ENCODE measurements around the gene S100A7A. TPM values are rescaled to one million over a fixed set of nuclear protein-coding genes. Genes with fewer than 3 reads are reported as not detected.

The S100A7A gene
- total and polyA plus RNA-seq, 2 of the 8 experiments (the other 6 are each of a cell fraction or from before 2014, with no cell fraction given), result not detected

DNA sequence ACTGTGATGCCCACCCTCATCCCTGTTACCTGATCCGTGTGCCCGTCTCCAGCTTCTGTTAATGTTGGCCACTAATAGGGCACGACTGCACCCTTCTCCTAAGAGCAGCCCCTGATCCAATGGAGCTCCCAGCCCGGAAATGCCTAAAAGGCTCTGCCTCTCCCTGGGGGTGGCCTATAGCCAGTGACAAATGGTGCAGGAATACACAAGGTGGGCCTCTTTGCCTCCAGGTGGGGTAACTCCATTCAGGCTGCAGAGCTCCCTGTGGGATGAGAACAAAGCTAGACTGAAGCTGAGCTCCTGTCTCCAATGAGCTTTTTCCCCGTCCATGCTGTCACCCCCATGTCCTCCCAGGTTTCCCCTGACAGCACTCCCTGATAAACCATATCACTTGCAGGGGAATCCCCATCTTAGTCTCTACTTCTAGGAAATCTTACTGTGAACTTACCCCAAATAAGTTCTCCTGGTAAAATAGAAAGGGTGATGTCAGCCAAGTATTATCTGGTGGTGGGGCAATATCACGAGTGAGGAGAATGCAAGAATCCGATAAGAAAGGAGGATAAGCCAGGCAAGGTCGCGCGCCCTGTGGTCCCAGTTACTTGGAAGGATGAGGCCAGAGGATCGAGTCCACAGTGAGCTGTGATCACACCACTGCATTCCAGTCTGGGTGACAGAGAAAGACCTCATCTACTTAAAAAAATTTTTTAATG lies 18.6 kb downstream of the S100A7A start:
- Histone ChIP-seq H3K14ac (ENCODE audit: insufficient read length) (no peak overlapping the region), H2BK12ac (ENCODE audit: low read depth, low read length) (no peak overlapping the region), H3K18ac (ENCODE audit: extremely low read depth, low read length) (no peak overlapping the region), H2BK15ac (ENCODE audit: low read length) (no peak overlapping the region), H3K56ac (replicated peaks; ENCODE audit: insufficient read length, low read depth, low read length) (no peak overlapping the region), H3K27me3 (replicated peaks in 1 of 4; ENCODE audit: control insufficient read depth in 3 of 4, extremely low read depth in 1 of 4, insufficient read depth in 3 of 4, low read length in 3 of 4) (no peaks in the 10 kb centered on the region), H3K23ac (ENCODE audit: insufficient read length) (no peak overlapping the region), H3K36me3 (ENCODE audit: control insufficient read depth in 2 of 4, insufficient read depth in 4 of 4, low read length in 3 of 4) (no peaks in the 10 kb centered on the region), H4K5ac (ENCODE audit: insufficient read length, low read depth, low read length) (no peak overlapping the region), H3K79me1 (ENCODE audit: low read depth, low read length) (no peaks in the 10 kb centered on the region), H4K8ac (ENCODE audit: extremely low read depth, insufficient read depth, low read length) (no peak overlapping the region), H3K79me2 (ENCODE audit: control insufficient read depth in 1 of 2, insufficient read depth in 2 of 2, low read length in 2 of 2) (no peaks in the 10 kb centered on the region), H3K23me2 (ENCODE audit: low read depth, low read length) (no peaks in the 10 kb centered on the region; the same call in 1 of the 2 replicates), H3K4me2 (ENCODE audit: insufficient read depth in 1 of 2, low read depth in 2 of 2, low read length in 2 of 2) (no peak overlapping the region), H2BK20ac (ENCODE audit: low read length) (no peak overlapping the region), H3K9ac (replicated peaks in 1 of 4; ENCODE audit: extremely low read depth in 1 of 4, low read depth in 3 of 4, low read length in 3 of 4) (no peak overlapping the region), H3K4ac (replicated peaks; ENCODE audit: insufficient read length, low read depth, low read length) (no peak overlapping the region), H2BK120ac (replicated peaks; ENCODE audit: low read depth, low read length) (no peak overlapping the region), H2AFZ (ENCODE audit: low read length) (no peak overlapping the region), H3K4me3 (ENCODE audit: extremely low read depth in 1 of 4, insufficient read depth in 2 of 4, low read depth in 3 of 4, low read length in 4 of 4) (no peak overlapping the region), H4K20me1 (replicated peaks in 1 of 2; ENCODE audit: control insufficient read depth in 1 of 2, insufficient read depth in 2 of 2, low read length in 2 of 2) (peaks cover 0 to 5% of the 10 kb centered on the region in 2 experiments), H4K91ac (replicated peaks; ENCODE audit: insufficient read length, low read length) (no peak overlapping the region), H3K9me3 (ENCODE audit: insufficient read depth in 2 of 2, low read depth in 1 of 2, low read length in 1 of 2) (no peaks in the 10 kb centered on the region), H2BK5ac (ENCODE audit: low read depth, low read length) (no peak overlapping the region), H2AK5ac (ENCODE audit: low read depth, low read length) (no peak overlapping the region), H3K4me1 (replicated peaks in 1 of 4; ENCODE audit: control insufficient read depth in 3 of 4, insufficient read depth in 4 of 4, low read length in 3 of 4) (no peaks in the 10 kb centered on the region; a peak in 1 of 7 replicates), H3K27ac (ENCODE audit: low read depth, low read length) (no peak overlapping the region)
- POLR2A ChIA-PET (ENCODE audit: partially characterized antibody), result no interaction called here
- CTCF ChIA-PET (ENCODE audit: partially characterized antibody), result interaction anchor here (0.7 to 3.1 kb wide), 3 partner anchors 8 to 60 kb away, joined by 3 to 13 read pairs (median 7); no protein-coding TSS in a partner anchor
- 92% methylated on average over 11 of the region's 11 CpGs; no CpG with 5 or more reads in 1 of the 2 experiments for WGBS, 2 experiments (ENCODE audit: extremely low coverage in 1 of 2, insufficient coverage in 1 of 2, insufficient read length in 1 of 2, insufficient replicate concordance in 2 of 2, low coverage in 1 of 2, low lambda C conversion rate in 2 of 2, missing lambda C conversion rate in 1 of 2)
- no peak for FAIRE-seq
- DNase-seq (ENCODE audit: low read depth in 1 of 2, low spot score in 2 of 2), result no peak
- TF ChIP-seq HDAC2 (IDR thresholded peaks at IDR 0.05; ENCODE audit: borderline replicate concordance in 1 of 2, low read depth in 2 of 2, low read length in 2 of 2) (no peak), YY1 (IDR thresholded peaks at IDR 0.05; ENCODE audit: low read depth, low read length) (no peak), MAX (IDR thresholded peaks at IDR 0.05) (no peak), SP2 (IDR thresholded peaks at IDR 0.05; ENCODE audit: low read length) (no peak), JUND (IDR thresholded peaks at IDR 0.05; ENCODE audit: low read length) (no peak), TEAD4 (IDR thresholded peaks at IDR 0.05; ENCODE audit: low read depth, low read length) (no peak), POLR2A (IDR thresholded peaks at IDR 0.05; ENCODE audit: control extremely low read depth in 1 of 2, low read depth in 2 of 2, low read length in 2 of 2) (no peak), ASH2L (IDR thresholded peaks at IDR 0.05; ENCODE audit: low read length) (no peak)
- TF ChIP-seq, protein P1, sequence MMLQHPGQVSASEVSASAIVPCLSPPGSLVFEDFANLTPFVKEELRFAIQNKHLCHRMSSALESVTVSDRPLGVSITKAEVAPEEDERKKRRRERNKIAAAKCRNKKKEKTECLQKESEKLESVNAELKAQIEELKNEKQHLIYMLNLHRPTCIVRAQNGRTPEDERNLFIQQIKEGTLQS (IDR thresholded peaks at IDR 0.05; ENCODE audit: insufficient read depth, low read depth, low read length), result no peak
- TF ChIP-seq, protein P2, sequence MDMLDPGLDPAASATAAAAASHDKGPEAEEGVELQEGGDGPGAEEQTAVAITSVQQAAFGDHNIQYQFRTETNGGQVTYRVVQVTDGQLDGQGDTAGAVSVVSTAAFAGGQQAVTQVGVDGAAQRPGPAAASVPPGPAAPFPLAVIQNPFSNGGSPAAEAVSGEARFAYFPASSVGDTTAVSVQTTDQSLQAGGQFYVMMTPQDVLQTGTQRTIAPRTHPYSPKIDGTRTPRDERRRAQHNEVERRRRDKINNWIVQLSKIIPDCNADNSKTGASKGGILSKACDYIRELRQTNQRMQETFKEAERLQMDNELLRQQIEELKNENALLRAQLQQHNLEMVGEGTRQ (IDR thresholded peaks at IDR 0.05; ENCODE audit: low read length), result no peak
- TF ChIP-seq, protein P3, sequence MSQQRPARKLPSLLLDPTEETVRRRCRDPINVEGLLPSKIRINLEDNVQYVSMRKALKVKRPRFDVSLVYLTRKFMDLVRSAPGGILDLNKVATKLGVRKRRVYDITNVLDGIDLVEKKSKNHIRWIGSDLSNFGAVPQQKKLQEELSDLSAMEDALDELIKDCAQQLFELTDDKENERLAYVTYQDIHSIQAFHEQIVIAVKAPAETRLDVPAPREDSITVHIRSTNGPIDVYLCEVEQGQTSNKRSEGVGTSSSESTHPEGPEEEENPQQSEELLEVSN (IDR thresholded peaks at IDR 0.05), result no peak
